Caco-2 (cell line): ENCODE data around the gene XIST. TPM values are rescaled to one million over a fixed set of nuclear protein-coding genes. Genes with fewer than 3 reads are reported as not detected.

Experiments
- BruUV-seq: library from RNA; stranded (reverse); fragments of 400-500 nt; replicated peaks from 2 replicates; lab custom pipeline; 2021; lab: Mats Ljungman, UMichigan
- CTCF ChIA-PET: fragments of 300-600 bp; sonication (Branson Sonifier 250); formaldehyde crosslinking; loops from one replicate; lab custom pipeline; 2022; ENCODE audit warnings: antibody characterized with exemption; lab: Charles Lee
- POLR2A ChIA-PET: fragments of 300-600 bp; sonication (Branson Sonifier 250); formaldehyde crosslinking; loops from one replicate; lab custom pipeline; 2022; ENCODE audit warnings: antibody characterized with exemption; lab: Charles Lee
- DNase-seq, 2 experiments: peaks; one replicate each; pipeline versions ENCODE4 v3.0.0 to v3.0.0-alpha.2; 2020 to 2022
- H3K27me3 ChIP-seq: replicated peaks from 2 replicates; pipeline ENCODE4 v1.6.0; 2011; ENCODE audit warnings: low read length; ENCODE audit not compliant: control insufficient read depth, insufficient read depth
- H3K36me3 ChIP-seq: 2 replicates; pipeline ENCODE4 v1.5.1; 2011; ENCODE audit warnings: low read length; ENCODE audit not compliant: control insufficient read depth, insufficient read depth
- H3K4me1 ChIP-seq: fragments of 250-450 bp; sonication (Bioruptor Pico); 2 replicates; pipeline ENCODE4 v1.5.1; 2020; ENCODE audit warnings: mild to moderate bottlenecking
- H3K4me3 ChIP-seq: 2 replicates; pipeline ENCODE4 v1.5.1; 2011; ENCODE audit warnings: low read depth, mild to moderate bottlenecking, control low read depth, low read length
- H3K9me3 ChIP-seq: fragments of 250-450 bp; sonication (Bioruptor Pico); 2 replicates; pipeline ENCODE4 v1.5.1; 2020; ENCODE audit warnings: mild to moderate bottlenecking, moderate library complexity
- H3K27ac Mint-ChIP-seq: one replicate; pipeline ENCODE4 v1.8.0; 2022; ENCODE audit warnings: mixed read lengths; ENCODE audit not compliant: unreplicated experiment
- H3K27me3 Mint-ChIP-seq: one replicate; pipeline ENCODE4 v1.8.0; 2022; ENCODE audit warnings: mixed read lengths; ENCODE audit not compliant: insufficient read depth, unreplicated experiment
- H3K36me3 Mint-ChIP-seq: one replicate; pipeline ENCODE4 v1.8.0; 2022; ENCODE audit warnings: mild to moderate bottlenecking, mixed read lengths; ENCODE audit not compliant: insufficient read depth, unreplicated experiment
- H3K4me1 Mint-ChIP-seq: one replicate; pipeline ENCODE4 v1.8.0; 2022; ENCODE audit warnings: low read depth, mixed read lengths; ENCODE audit not compliant: unreplicated experiment
- H3K4me3 Mint-ChIP-seq: one replicate; pipeline ENCODE4 v1.8.0; 2022; ENCODE audit warnings: mild to moderate bottlenecking, moderate library complexity, mixed read lengths; ENCODE audit not compliant: unreplicated experiment
- H3K9me3 Mint-ChIP-seq: one replicate; pipeline ENCODE4 v1.8.0; 2022; ENCODE audit warnings: mixed read lengths; ENCODE audit not compliant: unreplicated experiment
- intact Hi-C: fragments of 100-400 bp; cut with micrococcal nuclease; formaldehyde crosslinking; loops from one replicate; pipeline ENCODE4 v1.10.0; 2022; ENCODE audit not compliant: unreplicated experiment
- total RNA-seq: library from RNA; stranded (reverse); gene quantifications from 2 replicates; pipeline ENCODE4 v1.2.3, GENCODE V29; 2022
- TF ChIP-seq, protein P1 (sequence below), 2 experiments: fragments of 200-600 bp in 1 of 2; IDR thresholded peaks; 1 replicate in 1 of 2; 2 replicates in 1 of 2; pipeline versions ENCODE4 v1.5.1 to v1.8.0; 2011 to 2022; ENCODE audit warnings: antibody characterized with exemption in 1 of 2, control low read depth in 1 of 2, inconsistent platforms in 1 of 2, low read depth in 1 of 2, low read length in 1 of 2, mild to moderate bottlenecking in 1 of 2, moderate library complexity in 1 of 2; ENCODE audit not compliant: insufficient read depth in 1 of 2, severe bottlenecking in 1 of 2, unreplicated experiment in 1 of 2

The XIST gene
- total RNA-seq, 1 experiment from 2014 or later = 0.18 TPM

DNA sequence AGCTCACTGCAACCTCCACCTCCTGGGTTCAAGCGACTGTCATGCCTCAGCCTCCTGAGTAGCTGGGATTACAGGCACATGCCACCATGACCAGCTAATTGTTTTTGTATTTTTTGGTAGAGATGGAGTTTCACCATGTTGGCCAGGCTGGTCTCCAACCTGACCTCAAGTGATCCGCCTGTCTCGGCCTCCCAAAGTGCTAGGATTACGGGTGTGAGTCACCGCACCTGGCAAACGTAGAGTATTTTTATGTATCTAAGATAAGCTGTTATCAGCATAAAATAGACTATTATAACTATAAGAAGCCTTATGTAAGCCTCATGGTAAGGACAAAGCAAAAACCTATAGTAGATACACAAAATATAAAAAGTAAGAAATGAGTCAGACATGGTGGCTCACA lies 14.6 kb upstream of the XIST start:
- intact Hi-C loops = loop anchor here (5.0 kb wide), 1 partner anchor 365 kb away; no protein-coding TSS in a partner anchor
- POLR2A ChIA-PET = no interaction called here
- CTCF ChIA-PET = no interaction called here
- Mint-ChIP-seq H3K4me1 (no peaks in the 10 kb centered on the region), H3K27me3 (no peaks in the 10 kb centered on the region), H3K9me3 (no peaks in the 10 kb centered on the region), H3K4me3 (no peak overlapping the region), H3K36me3 (no peaks in the 10 kb centered on the region), H3K27ac (no peak overlapping the region)
- H3K27me3 ChIP-seq = no peaks in the 10 kb centered on the region
- no peak overlapping the region for H3K4me3 ChIP-seq
- no peaks in the 10 kb centered on the region for H3K4me1 ChIP-seq
- TF ChIP-seq, protein P1, sequence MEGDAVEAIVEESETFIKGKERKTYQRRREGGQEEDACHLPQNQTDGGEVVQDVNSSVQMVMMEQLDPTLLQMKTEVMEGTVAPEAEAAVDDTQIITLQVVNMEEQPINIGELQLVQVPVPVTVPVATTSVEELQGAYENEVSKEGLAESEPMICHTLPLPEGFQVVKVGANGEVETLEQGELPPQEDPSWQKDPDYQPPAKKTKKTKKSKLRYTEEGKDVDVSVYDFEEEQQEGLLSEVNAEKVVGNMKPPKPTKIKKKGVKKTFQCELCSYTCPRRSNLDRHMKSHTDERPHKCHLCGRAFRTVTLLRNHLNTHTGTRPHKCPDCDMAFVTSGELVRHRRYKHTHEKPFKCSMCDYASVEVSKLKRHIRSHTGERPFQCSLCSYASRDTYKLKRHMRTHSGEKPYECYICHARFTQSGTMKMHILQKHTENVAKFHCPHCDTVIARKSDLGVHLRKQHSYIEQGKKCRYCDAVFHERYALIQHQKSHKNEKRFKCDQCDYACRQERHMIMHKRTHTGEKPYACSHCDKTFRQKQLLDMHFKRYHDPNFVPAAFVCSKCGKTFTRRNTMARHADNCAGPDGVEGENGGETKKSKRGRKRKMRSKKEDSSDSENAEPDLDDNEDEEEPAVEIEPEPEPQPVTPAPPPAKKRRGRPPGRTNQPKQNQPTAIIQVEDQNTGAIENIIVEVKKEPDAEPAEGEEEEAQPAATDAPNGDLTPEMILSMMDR (IDR thresholded peaks at IDR 0.05; ENCODE audit: insufficient read depth in 1 of 2, low read depth in 1 of 2, low read length in 1 of 2, severe bottlenecking in 1 of 2, unreplicated experiment in 1 of 2) = no peak
- BruUV-seq = no TSS peak
- H3K9me3 ChIP-seq = no peaks in the 10 kb centered on the region
- no peaks in the 10 kb centered on the region for H3K36me3 ChIP-seq
- no peak for DNase-seq

DNA sequence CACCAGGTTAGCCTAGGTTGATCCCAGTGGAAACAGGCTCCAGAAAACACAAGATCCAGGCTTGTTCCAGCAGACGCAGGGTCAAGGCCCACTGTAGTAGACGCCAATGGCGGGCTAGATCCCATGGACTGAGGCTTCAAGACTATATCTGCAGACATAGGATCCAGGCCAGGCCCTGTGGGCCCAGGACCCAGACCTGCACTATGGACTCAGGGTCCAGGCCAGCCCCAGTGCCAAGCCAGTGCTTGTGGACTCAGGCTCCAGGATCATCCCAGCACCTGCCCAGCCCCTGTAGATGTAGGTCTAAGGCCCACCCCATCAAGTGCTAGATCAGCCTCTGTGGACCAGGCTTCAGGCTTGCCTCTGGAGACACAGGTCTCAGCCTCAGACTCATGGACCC lies 11.3 kb upstream of the XIST start:
- Mint-ChIP-seq H3K27me3 (no peaks in the 10 kb centered on the region), H3K4me3 (no peak overlapping the region), H3K36me3 (no peaks in the 10 kb centered on the region), H3K9me3 (no peaks in the 10 kb centered on the region), H3K4me1 (no peaks in the 10 kb centered on the region), H3K27ac (no peak overlapping the region)
- intact Hi-C loops = no loop called here
- Histone ChIP-seq H3K4me3 (no peak overlapping the region), H3K27me3 (no peaks in the 10 kb centered on the region), H3K36me3 (no peaks in the 10 kb centered on the region), H3K9me3 (no peaks in the 10 kb centered on the region), H3K4me1 (no peaks in the 10 kb centered on the region)
- ChIA-PET CTCF (no interaction called here), POLR2A (no interaction called here)
- TF ChIP-seq, protein P1 (IDR thresholded peaks at IDR 0.05; ENCODE audit: insufficient read depth in 1 of 2, low read depth in 1 of 2, low read length in 1 of 2, severe bottlenecking in 1 of 2, unreplicated experiment in 1 of 2) = no peak
- no peak for DNase-seq
- BruUV-seq = no TSS peak

DNA sequence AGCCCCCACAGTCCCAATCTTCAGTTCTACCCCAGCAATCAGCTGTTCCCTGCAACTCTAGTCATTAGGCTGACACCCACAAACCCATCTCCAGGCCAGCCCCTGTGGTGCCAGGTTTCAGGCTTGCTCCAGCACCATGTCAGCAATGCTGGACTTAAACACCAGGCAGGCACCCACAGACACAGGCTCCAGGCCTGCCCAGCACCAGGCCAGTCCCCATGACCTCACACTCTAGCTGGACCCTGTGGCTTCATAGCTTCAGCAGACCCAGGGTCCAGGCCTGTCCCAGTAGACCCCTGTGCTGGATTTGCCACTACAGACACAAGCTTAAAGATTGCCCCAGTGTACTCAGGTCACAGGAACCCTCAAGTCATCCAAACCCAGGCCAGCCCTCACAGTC lies 10.8 kb upstream of the XIST start:
- ChIA-PET CTCF (no interaction called here), POLR2A (no interaction called here)
- no peaks in the 10 kb centered on the region for H3K4me1 ChIP-seq

More for the DNA sequence above, 10.8 kb upstream of the XIST start:
- no peak overlapping the region for H3K4me3 Mint-ChIP-seq
- intact Hi-C loops = no loop called here
- H3K4me1 Mint-ChIP-seq = no peaks in the 10 kb centered on the region
- no peaks in the 10 kb centered on the region for H3K36me3 Mint-ChIP-seq
- TF ChIP-seq, protein P1 (IDR thresholded peaks at IDR 0.05; ENCODE audit: insufficient read depth in 1 of 2, low read depth in 1 of 2, low read length in 1 of 2, severe bottlenecking in 1 of 2, unreplicated experiment in 1 of 2) = no peak
- no peak for DNase-seq
- H3K27ac Mint-ChIP-seq = no peak overlapping the region
- no peaks in the 10 kb centered on the region for H3K27me3 ChIP-seq
- H3K27me3 Mint-ChIP-seq = no peaks in the 10 kb centered on the region
- BruUV-seq = no TSS peak
- H3K9me3 Mint-ChIP-seq = no peaks in the 10 kb centered on the region
- H3K9me3 ChIP-seq = no peaks in the 10 kb centered on the region
- no peak overlapping the region for H3K4me3 ChIP-seq
- H3K36me3 ChIP-seq = no peaks in the 10 kb centered on the region
